Left lung (tissue), 10 donors: ENCODE results near the gene TIGD3. TPM values are rescaled to one million over a fixed set of nuclear protein-coding genes. Genes with fewer than 3 reads are reported as not detected.

Experiments
- ATAC-seq: fragments of 200-7000 bp; cut with Tn5 transposase; one replicate; pipeline ENCODE4 v1.9.1; 2020; ENCODE audit warnings: moderate library complexity
- DNase-seq, 4 donors: peaks; one replicate each; pipeline ENCODE4 v3.0.0-alpha.2; 2013 to 2020
- H3K27ac ChIP-seq, 2 donors: fragments of 200-600 bp; sonication (generic) in 1 of 2; one replicate each; pipeline versions ENCODE4 v1.5.0 to v1.8.0; 2020 to 2021
- H3K27me3 ChIP-seq, 2 donors: fragments of 200-600 bp; sonication (generic) in 1 of 2; one replicate each; pipeline versions ENCODE4 v1.5.0 to v1.8.0; 2020 to 2021
- H3K36me3 ChIP-seq, 2 donors: fragments of 200-600 bp; sonication (generic) in 1 of 2; one replicate each; pipeline versions ENCODE4 v1.5.0 to v1.8.0; 2020 to 2021
- H3K4me1 ChIP-seq, 2 donors: fragments of 200-600 bp; one replicate each; pipeline ENCODE4 v1.8.0; 2021
- H3K4me3 ChIP-seq, 2 donors: fragments of 200-600 bp; sonication (generic) in 1 of 2; one replicate each; pipeline versions ENCODE4 v1.5.0 to v1.8.0; 2020 to 2021; ENCODE audit warnings: mild to moderate bottlenecking in 1 of 2
- H3K9me3 ChIP-seq, 2 donors: fragments of 200-600 bp; sonication (generic) in 1 of 2; one replicate each; pipeline versions ENCODE4 v1.5.0 to v1.8.0; 2020 to 2021
- intact Hi-C, 2 donors: fragments of 100-400 bp; cut with DNase I; formaldehyde crosslinking; loops; one replicate each; pipeline versions ENCODE4 v1.11.2 to v1.14.2; 2022
- polyA plus RNA-seq, 6 donors: library from polyadenylated mRNA; unstranded; fragments of 120-200 nt; gene quantifications; one replicate each; pipeline ENCODE4 v1.2.1, GENCODE V29; 2013; ENCODE audit not compliant: insufficient read length in 6 of 6
- total RNA-seq, 2 donors: library from RNA; stranded (reverse); fragmentation: NEBNext Ultra II Directional; extraction: Animal tissue kit (Norgen Biotek cat#: 25700); gene quantifications; one replicate each; pipeline ENCODE4 v1.2.1, GENCODE V29; 2021
- TF ChIP-seq, protein P1 (sequence below), 2 donors: fragments of 200-600 bp; sonication (generic) in 1 of 2; IDR thresholded peaks; one replicate each; pipeline versions ENCODE4 v1.5.0 to v1.8.0; 2021; ENCODE audit warnings: antibody characterized with exemption in 2 of 2
- donor health status: DM: no; HTN: yes; CAD: no.
- donor health status: DM: no; HTN: no; CAD: no.

TIGD3 gene
- total and polyA plus RNA-seq, 8 donors: 0.14 to 0.39 (median 0.24) TPM; not detected in 1

DNA sequence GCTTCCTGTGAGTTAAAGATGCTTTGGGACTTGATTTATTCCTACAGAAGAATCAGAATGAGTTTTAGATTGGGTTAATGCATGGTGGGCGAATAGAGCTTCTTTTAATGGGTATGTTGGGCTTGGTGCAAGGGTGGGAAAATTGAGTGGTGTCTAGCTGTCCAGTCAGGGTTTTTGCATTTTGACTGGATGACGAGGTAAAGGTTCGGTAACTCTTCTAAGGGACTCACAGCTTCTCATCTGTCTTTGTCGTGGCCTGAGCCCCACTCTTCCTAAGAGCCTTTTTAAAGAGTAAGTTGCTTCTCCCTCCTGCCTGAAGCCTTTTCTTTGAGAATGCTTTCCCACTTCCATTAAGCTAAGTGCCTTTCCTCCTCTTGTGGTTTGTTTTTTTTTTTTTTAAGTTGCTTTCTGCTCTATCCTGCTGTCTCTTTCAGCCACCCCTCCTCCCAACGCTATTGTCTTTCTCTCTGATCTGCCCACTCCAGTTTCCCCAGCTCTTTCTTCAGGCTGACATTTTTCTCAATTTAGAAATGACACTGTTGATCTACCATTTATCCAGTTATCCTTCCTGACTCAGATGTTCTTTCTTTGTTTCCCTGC is 19.8 kb upstream of the TIGD3 start:
- Histone ChIP-seq H3K27me3 (no peaks in the 10 kb centered on the region), H3K4me1 (peaks cover 10 to 26% of the 10 kb centered on the region in 2 donors), H3K4me3 (peak overlapping the region; percentile 94 to 97), H3K9me3 (no peaks in the 10 kb centered on the region), H3K27ac (peak overlapping the region in 1 of 2 donors; percentile 85), H3K36me3 (peaks cover 0 to 7% of the 10 kb centered on the region in 2 donors)
- DNase-seq: no peak
- TF ChIP-seq, protein P1, sequence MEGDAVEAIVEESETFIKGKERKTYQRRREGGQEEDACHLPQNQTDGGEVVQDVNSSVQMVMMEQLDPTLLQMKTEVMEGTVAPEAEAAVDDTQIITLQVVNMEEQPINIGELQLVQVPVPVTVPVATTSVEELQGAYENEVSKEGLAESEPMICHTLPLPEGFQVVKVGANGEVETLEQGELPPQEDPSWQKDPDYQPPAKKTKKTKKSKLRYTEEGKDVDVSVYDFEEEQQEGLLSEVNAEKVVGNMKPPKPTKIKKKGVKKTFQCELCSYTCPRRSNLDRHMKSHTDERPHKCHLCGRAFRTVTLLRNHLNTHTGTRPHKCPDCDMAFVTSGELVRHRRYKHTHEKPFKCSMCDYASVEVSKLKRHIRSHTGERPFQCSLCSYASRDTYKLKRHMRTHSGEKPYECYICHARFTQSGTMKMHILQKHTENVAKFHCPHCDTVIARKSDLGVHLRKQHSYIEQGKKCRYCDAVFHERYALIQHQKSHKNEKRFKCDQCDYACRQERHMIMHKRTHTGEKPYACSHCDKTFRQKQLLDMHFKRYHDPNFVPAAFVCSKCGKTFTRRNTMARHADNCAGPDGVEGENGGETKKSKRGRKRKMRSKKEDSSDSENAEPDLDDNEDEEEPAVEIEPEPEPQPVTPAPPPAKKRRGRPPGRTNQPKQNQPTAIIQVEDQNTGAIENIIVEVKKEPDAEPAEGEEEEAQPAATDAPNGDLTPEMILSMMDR (IDR thresholded peaks at IDR 0.05): no peak
- intact Hi-C loops: no loop called here
- no peak for ATAC-seq

DNA sequence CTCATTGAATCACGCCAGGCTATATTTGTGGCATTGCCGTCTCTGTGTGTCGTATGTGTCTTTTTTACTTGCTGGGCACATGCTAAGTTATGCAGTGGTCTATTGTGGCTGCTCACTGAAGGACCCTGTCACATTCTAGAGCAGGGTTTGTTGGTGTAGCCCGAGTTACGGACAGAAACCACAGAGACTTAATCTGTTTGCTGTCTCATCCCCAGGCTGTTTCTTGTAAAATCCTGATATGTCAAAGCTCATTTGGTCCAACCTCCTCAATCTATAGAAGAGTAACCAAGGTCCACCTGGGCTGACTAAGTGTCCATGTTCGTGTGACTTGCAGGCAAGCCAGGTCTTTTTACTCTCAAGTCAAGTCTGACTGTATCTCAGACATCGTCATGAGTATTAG is 15.9 kb upstream of the TIGD3 start:
- ATAC-seq (no peak), DNase-seq (no peak)
- TF ChIP-seq, protein P1 (IDR thresholded peaks at IDR 0.05): no peak
- Histone ChIP-seq H3K36me3 (peaks cover 8 to 44% of the 10 kb centered on the region in 2 donors), H3K4me1 (peaks cover 10 to 24% of the 10 kb centered on the region in 2 donors), H3K27ac (no peak overlapping the region), H3K9me3 (no peaks in the 10 kb centered on the region), H3K27me3 (no peaks in the 10 kb centered on the region), H3K4me3 (no peak overlapping the region)
- intact Hi-C loops: no loop called here

DNA sequence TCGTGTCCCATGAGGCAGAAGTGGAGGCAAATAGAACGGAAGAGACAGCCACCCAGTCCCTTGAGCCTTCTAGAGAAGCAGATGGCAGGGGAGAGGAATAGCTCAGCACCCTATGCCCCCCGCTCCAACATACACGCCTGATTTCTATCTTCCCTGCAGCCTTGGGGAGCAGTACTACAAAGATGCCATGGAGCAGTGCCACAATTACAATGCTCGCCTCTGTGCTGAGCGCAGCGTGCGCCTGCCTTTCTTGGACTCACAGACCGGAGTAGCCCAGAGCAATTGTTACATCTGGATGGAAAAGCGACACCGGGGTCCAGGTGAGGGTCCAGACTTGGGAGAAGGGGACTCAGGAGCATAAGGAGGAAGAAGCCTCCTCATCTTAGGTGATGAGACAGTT is 14.3 kb upstream of the TIGD3 start:
- Histone ChIP-seq H3K36me3 (peaks cover 8 to 59% of the 10 kb centered on the region in 2 donors), H3K4me3 (no peak overlapping the region), H3K9me3 (no peaks in the 10 kb centered on the region), H3K4me1 (peaks cover under 1 to 13% of the 10 kb centered on the region in 2 donors), H3K27me3 (no peaks in the 10 kb centered on the region), H3K27ac (no peak overlapping the region)
- TF ChIP-seq, protein P1 (IDR thresholded peaks at IDR 0.05): no peak
- intact Hi-C loops: no loop called here
- DNase-seq: no peak
- ATAC-seq: no peak

DNA sequence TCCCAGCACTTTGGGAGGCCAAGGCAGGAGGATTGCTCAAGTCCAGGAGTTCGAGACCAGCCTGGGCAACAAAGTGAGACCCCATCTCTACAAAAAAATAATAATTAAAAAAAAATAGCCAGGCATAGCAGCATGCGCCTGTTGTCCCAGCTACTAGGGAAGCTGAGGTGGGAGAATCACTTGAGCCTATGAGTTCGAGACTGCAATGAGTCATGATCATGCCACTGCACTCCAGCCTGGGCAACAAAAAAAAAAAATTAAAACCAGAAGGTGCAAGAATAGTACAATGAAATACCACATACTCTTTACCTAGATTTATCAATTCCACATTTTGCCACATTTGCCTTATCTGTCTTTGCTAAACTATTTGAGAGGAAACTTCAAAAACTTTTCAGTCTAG is 12.7 kb upstream of the TIGD3 start:
- Histone ChIP-seq H3K9me3 (no peaks in the 10 kb centered on the region), H3K27ac (no peak overlapping the region), H3K27me3 (no peaks in the 10 kb centered on the region), H3K36me3 (peaks cover 8 to 76% of the 10 kb centered on the region in 2 donors), H3K4me3 (no peak overlapping the region), H3K4me1 (no peaks in the 10 kb centered on the region)
- ATAC-seq (no peak), DNase-seq (no peak)
- intact Hi-C loops: no loop called here
- TF ChIP-seq, protein P1 (IDR thresholded peaks at IDR 0.05): no peak

DNA sequence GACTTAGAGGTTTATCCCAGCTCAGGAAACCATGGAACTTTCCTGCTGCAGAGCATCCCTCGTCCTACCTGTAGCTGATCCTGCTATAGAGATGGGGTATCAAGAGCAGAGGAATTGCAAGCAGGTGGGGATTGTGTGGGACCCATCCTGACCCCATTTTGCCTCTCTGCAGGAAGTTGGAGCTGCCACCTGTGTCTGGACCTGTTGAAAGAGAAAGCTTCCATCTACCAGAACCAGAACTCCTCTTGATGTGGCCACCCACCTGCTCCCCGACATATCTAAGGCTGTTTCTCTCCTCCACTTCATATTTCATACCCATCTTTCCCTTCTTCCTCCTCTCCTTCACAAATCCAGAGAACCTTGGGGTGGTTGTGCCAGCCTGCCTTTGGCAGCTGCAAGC is 3.0 kb upstream of the TIGD3 start:
- H3K27ac ChIP-seq: no peak overlapping the region
- H3K27me3 ChIP-seq: peaks cover 0 to 15% of the 10 kb centered on the region in 2 donors
- H3K36me3 ChIP-seq: peaks cover 0 to 63% of the 10 kb centered on the region in 2 donors
- H3K4me1 ChIP-seq: peaks cover 10 to 21% of the 10 kb centered on the region in 2 donors
- DNase-seq (no peak), ATAC-seq (no peak)
- TF ChIP-seq, protein P1 (IDR thresholded peaks at IDR 0.05): no peak
- intact Hi-C loops: no loop called here
- no peak overlapping the region for H3K4me3 ChIP-seq
- H3K9me3 ChIP-seq: no peaks in the 10 kb centered on the region
